ENCODE data around the gene TIRAP. TPM values are rescaled to one million over a fixed set of nuclear protein-coding genes. Genes with fewer than 3 reads are reported as not detected.

The TIRAP gene
- total and polyA plus RNA-seq, 9 of the 15 experiments (the other 6 are each of a cell fraction or from before 2014, with no cell fraction given) = 0.60 to 8.7 (median 3.7) TPM

DNA sequence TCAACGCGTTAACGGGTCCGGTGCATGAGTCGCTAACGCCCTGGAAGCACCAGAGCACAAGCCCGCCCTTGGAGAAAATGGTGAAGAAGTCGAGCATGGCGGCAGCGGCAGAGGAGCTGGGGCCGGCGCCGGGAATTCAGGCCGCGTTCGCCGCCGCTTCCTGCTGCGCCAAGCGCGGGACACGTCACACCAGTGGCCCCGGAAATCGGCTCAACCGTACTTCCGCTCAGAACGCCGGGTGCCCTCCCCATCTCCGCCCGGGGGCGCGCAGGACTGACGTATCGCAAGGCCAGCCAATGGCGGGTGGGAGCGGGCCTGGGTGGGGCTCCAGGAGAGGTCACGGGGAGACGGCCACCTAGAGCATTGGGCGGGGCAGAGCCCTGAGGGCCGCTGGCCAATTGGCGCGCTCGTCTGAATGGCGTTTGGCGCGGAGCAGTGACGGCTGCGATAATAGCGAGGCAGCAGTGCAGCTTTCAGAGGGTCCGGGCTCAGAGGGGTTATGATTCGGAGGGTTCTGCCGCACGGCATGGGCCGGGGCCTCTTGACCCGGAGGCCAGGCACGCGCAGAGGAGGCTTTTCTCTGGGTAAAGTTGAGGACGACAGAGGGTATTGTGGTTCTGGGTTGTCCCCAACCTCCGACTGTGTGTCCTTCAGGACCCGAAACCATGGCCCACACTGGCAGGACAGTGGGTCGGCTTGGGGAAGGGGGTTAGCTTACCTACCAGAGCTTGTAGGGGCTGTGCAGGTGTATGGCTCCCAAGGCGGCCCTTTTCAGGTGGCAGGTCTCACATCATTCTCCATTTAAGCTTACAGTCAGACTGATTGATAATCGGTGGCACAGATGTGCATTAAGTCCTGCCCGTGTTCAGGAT lies 13.9 kb upstream of the TIRAP start, which contains the start of the genes FOXRED1 and SRPRA (continued):
- TF ChIP-seq SUPT5H (IDR thresholded peaks at IDR 0.05) = peak; percentile 87
- no peak for TF ChIP-seq MCM2 (IDR thresholded peaks at IDR 0.05; ENCODE audit: low read depth)
- TF ChIP-seq MTF1 (CRISPR knock-in tag; IDR thresholded peaks at IDR 0.05; ENCODE audit: borderline replicate concordance) = no peak
- TF ChIP-seq ZNF445 (CRISPR knock-in tag; IDR thresholded peaks at IDR 0.05; ENCODE audit: low read depth) = no peak
- TF ChIP-seq ZNF717 (CRISPR knock-in tag; IDR thresholded peaks at IDR 0.05) = no peak
- peak; percentile 43; the same call in 1 of the 2 replicates for TF ChIP-seq KLF1 (tag; IDR thresholded peaks at IDR 0.05)
- peak; percentile 93 for TF ChIP-seq GABPB1 (CRISPR knock-in tag; IDR thresholded peaks at IDR 0.05)
- TF ChIP-seq, protein P1, sequence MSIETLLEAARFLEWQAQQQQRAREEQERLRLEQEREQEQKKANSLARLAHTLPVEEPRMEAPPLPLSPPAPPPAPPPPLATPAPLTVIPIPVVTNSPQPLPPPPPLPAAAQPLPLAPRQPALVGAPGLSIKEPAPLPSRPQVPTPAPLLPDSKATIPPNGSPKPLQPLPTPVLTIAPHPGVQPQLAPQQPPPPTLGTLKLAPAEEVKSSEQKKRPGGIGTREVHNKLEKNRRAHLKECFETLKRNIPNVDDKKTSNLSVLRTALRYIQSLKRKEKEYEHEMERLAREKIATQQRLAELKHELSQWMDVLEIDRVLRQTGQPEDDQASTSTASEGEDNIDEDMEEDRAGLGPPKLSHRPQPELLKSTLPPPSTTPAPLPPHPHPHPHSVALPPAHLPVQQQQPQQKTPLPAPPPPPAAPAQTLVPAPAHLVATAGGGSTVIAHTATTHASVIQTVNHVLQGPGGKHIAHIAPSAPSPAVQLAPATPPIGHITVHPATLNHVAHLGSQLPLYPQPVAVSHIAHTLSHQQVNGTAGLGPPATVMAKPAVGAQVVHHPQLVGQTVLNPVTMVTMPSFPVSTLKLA (conservative IDR thresholded peaks at IDR 0.05) = peak; percentile 82 to 90
- TF ChIP-seq, protein P2, sequence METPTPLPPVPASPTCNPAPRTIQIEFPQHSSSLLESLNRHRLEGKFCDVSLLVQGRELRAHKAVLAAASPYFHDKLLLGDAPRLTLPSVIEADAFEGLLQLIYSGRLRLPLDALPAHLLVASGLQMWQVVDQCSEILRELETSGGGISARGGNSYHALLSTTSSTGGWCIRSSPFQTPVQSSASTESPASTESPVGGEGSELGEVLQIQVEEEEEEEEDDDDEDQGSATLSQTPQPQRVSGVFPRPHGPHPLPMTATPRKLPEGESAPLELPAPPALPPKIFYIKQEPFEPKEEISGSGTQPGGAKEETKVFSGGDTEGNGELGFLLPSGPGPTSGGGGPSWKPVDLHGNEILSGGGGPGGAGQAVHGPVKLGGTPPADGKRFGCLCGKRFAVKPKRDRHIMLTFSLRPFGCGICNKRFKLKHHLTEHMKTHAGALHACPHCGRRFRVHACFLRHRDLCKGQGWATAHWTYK (CRISPR knock-in tag; IDR thresholded peaks at IDR 0.05) = peak; percentile 42; the same call in 1 of the 2 replicates
- no peak for TF ChIP-seq MCM5 (IDR thresholded peaks at IDR 0.05; ENCODE audit: low read depth)
- TF ChIP-seq OTX1 (CRISPR knock-in tag; IDR thresholded peaks at IDR 0.05) = 0 out of 2 replicates have a peak, but pooled peaks have one; percentile 29
- TF ChIP-seq, protein P3, sequence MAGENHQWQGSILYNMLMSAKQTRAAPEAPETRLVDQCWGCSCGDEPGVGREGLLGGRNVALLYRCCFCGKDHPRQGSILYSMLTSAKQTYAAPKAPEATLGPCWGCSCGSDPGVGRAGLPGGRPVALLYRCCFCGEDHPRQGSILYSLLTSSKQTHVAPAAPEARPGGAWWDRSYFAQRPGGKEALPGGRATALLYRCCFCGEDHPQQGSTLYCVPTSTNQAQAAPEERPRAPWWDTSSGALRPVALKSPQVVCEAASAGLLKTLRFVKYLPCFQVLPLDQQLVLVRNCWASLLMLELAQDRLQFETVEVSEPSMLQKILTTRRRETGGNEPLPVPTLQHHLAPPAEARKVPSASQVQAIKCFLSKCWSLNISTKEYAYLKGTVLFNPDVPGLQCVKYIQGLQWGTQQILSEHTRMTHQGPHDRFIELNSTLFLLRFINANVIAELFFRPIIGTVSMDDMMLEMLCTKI (IDR thresholded peaks at IDR 0.05; ENCODE audit: partially characterized antibody) = no peak
- no peak for TF ChIP-seq ZBTB1 (CRISPR knock-in tag; IDR thresholded peaks at IDR 0.05; ENCODE audit: borderline replicate concordance, low read depth)
- TF ChIP-seq, protein P4, sequence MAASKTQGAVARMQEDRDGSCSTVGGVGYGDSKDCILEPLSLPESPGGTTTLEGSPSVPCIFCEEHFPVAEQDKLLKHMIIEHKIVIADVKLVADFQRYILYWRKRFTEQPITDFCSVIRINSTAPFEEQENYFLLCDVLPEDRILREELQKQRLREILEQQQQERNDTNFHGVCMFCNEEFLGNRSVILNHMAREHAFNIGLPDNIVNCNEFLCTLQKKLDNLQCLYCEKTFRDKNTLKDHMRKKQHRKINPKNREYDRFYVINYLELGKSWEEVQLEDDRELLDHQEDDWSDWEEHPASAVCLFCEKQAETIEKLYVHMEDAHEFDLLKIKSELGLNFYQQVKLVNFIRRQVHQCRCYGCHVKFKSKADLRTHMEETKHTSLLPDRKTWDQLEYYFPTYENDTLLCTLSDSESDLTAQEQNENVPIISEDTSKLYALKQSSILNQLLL (CRISPR knock-in tag; IDR thresholded peaks at IDR 0.05; ENCODE audit: borderline replicate concordance) = no peak
- no peak for TF ChIP-seq STAT5A (IDR thresholded peaks at IDR 0.05; ENCODE audit: borderline replicate concordance, low read length)
- TF ChIP-seq, protein P5, sequence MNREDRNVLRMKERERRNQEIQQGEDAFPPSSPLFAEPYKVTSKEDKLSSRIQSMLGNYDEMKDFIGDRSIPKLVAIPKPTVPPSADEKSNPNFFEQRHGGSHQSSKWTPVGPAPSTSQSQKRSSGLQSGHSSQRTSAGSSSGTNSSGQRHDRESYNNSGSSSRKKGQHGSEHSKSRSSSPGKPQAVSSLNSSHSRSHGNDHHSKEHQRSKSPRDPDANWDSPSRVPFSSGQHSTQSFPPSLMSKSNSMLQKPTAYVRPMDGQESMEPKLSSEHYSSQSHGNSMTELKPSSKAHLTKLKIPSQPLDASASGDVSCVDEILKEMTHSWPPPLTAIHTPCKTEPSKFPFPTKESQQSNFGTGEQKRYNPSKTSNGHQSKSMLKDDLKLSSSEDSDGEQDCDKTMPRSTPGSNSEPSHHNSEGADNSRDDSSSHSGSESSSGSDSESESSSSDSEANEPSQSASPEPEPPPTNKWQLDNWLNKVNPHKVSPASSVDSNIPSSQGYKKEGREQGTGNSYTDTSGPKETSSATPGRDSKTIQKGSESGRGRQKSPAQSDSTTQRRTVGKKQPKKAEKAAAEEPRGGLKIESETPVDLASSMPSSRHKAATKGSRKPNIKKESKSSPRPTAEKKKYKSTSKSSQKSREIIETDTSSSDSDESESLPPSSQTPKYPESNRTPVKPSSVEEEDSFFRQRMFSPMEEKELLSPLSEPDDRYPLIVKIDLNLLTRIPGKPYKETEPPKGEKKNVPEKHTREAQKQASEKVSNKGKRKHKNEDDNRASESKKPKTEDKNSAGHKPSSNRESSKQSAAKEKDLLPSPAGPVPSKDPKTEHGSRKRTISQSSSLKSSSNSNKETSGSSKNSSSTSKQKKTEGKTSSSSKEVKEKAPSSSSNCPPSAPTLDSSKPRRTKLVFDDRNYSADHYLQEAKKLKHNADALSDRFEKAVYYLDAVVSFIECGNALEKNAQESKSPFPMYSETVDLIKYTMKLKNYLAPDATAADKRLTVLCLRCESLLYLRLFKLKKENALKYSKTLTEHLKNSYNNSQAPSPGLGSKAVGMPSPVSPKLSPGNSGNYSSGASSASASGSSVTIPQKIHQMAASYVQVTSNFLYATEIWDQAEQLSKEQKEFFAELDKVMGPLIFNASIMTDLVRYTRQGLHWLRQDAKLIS (CRISPR knock-in tag; IDR thresholded peaks at IDR 0.05) = peak; percentile 91

Data from K562 (cell line).